ENCODE results near the gene TBC1D8.

DNA sequence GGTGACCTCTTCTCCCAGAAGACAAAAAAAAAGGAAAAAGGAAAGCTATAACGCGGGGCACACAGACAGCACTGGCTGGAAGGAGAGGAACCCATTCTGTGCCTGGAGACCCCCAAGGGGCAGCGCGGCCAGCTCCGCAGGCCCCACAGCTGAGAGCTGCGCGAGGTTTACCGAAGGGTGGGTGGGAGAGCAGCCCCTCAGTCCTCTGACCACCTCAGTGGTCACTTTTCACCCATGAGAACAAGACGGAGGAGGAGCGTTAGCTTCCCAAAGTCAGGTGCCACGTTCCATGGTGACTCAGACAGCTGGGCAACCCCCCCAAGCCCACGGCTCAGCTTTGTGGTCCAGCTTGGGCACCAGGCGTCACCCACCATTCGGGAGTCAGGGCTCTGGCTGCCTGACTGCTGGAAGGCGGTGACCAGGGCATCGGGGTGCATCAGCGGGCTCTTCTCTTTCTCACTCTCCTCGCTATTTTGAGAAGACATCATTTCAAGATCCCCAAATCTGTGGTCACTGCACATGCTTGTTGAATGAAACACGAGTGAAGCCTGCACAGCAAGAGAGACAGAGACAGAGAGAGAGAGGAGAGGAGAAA, 113.9 kb downstream of the TBC1D8 start:
- TF ChIP-seq EZH2 (IDR thresholded peaks at IDR 0.05; ENCODE audit: low read depth, low read length, severe bottlenecking) (no peak), CTCF (IDR thresholded peaks at IDR 0.05; ENCODE audit: control extremely low read depth in 1 of 3, insufficient read depth in 1 of 3, low read depth in 1 of 3, low read length in 3 of 3) (no peak), SIX5 (IDR thresholded peaks at IDR 0.05; ENCODE audit: low read depth, low read length) (no peak), POLR2A (IDR thresholded peaks at IDR 0.05; ENCODE audit: control extremely low read depth in 1 of 2, low read depth in 2 of 2, low read length in 2 of 2) (no peak), CREB1 (IDR thresholded peaks at IDR 0.05) (no peak), POU5F1 (IDR thresholded peaks at IDR 0.05; ENCODE audit: low read depth, low read length) (no peak), SUZ12 (IDR thresholded peaks at IDR 0.05; ENCODE audit: low read length) (no peak), SP2 (IDR thresholded peaks at IDR 0.05; ENCODE audit: low read length) (no peak), SIN3A (conservative IDR thresholded peaks at IDR 0.05 in 1 of 2, IDR thresholded peaks at IDR 0.05 in 1 of 2; ENCODE audit: low read depth in 1 of 2, low read length in 2 of 2) (no peak)
